PC-3 (cell line): ENCODE measurements around the gene VWA3B. TPM values are rescaled to one million over a fixed set of nuclear protein-coding genes. Genes with fewer than 3 reads are reported as not detected.

Experiments used
- ATAC-seq: fragments of 200-7000 bp; cut with Tn5 transposase; 2 replicates; pipeline ENCODE4 v1.9.1; 2020; ENCODE audit warnings: mild to moderate bottlenecking, moderate library complexity
- BruUV-seq: library from RNA; stranded (reverse); fragments of 400-500 nt; replicated peaks from 2 replicates; lab custom pipeline; 2021; lab: Mats Ljungman, UMichigan
- CTCF ChIA-PET: fragments of 300-600 bp; sonication (Branson Sonifier 250); formaldehyde crosslinking; loops from one replicate; lab custom pipeline; 2022; ENCODE audit warnings: antibody characterized with exemption; lab: Charles Lee
- POLR2A ChIA-PET: fragments of 300-600 bp; sonication (Branson Sonifier 250); formaldehyde crosslinking; loops from one replicate; lab custom pipeline; 2022; ENCODE audit warnings: antibody characterized with exemption; ENCODE audit not compliant: unreplicated experiment; lab: Charles Lee
- DNase-seq: peaks from one replicate; pipeline ENCODE4 v3.0.0-alpha.2; 2015
- H2AFZ ChIP-seq: fragments of 300-600 bp; sonication (generic); 2 replicates; pipeline ENCODE4 v1.6.0; 2016; ENCODE audit warnings: antibody characterized with exemption, low read length
- H3F3A ChIP-seq: fragments of 300-600 bp; sonication (generic); one replicate; pipeline ENCODE4 v1.6.0; 2017; ENCODE audit warnings: antibody characterized with exemption, low read length, control low read depth, mild to moderate bottlenecking; ENCODE audit not compliant: unreplicated experiment
- H3K27ac ChIP-seq: fragments of 300-600 bp; sonication (generic); 2 replicates; pipeline ENCODE4 v1.5.1; 2016; ENCODE audit warnings: mild to moderate bottlenecking, low read length
- H3K27me3 ChIP-seq: fragments of 300-600 bp; sonication (generic); 2 replicates; pipeline ENCODE4 v1.6.1; 2016; ENCODE audit warnings: low read length, mixed read lengths
- H3K36me3 ChIP-seq: fragments of 300-600 bp; sonication (generic); 2 replicates; pipeline ENCODE4 v1.6.1; 2016; ENCODE audit warnings: low read depth, mixed run types, low read length, mixed read lengths
- H3K4me1 ChIP-seq: fragments of 300-600 bp; sonication (generic); 2 replicates; pipeline ENCODE4 v1.5.1; 2016; ENCODE audit warnings: low read length; ENCODE audit not compliant: insufficient read depth
- H3K4me2 ChIP-seq: fragments of 300-600 bp; sonication (generic); 2 replicates; pipeline ENCODE4 v1.6.0; 2016; ENCODE audit warnings: low read length
- H3K4me3 ChIP-seq: fragments of 300-600 bp; sonication (generic); 2 replicates; pipeline ENCODE4 v1.5.1; 2016; ENCODE audit warnings: mild to moderate bottlenecking, low read length, mixed read lengths
- H3K79me2 ChIP-seq: fragments of 300-600 bp; sonication (generic); 2 replicates; pipeline ENCODE4 v1.6.1; 2017; ENCODE audit warnings: low read length, mixed read lengths
- H3K9ac ChIP-seq: fragments of 300-600 bp; sonication (generic); 2 replicates; pipeline ENCODE4 v1.6.0; 2016; ENCODE audit warnings: mild to moderate bottlenecking, low read length
- H3K9me2 ChIP-seq: fragments of 300-600 bp; sonication (generic); replicated peaks from 2 replicates; pipeline ENCODE4 v1.6.1; 2016; ENCODE audit warnings: mixed run types, low read length, mixed read lengths
- H3K9me3 ChIP-seq: fragments of 300-600 bp; sonication (generic); 2 replicates; pipeline ENCODE4 v1.6.1; 2016; ENCODE audit warnings: low read length, mixed read lengths
- H4K20me1 ChIP-seq: fragments of 300-600 bp; sonication (generic); 2 replicates; pipeline ENCODE4 v1.6.1; 2016; ENCODE audit warnings: low read length, mixed read lengths
- EZH2 ChIP-seq: fragments of 300-600 bp; sonication (generic); IDR thresholded peaks from one replicate; pipeline ENCODE4 v1.6.1; 2017; ENCODE audit warnings: antibody characterized with exemption, mild to moderate bottlenecking, low read length; ENCODE audit not compliant: unreplicated experiment
- EZH2phosphoT487 ChIP-seq: fragments of 300-600 bp; sonication (generic); IDR thresholded peaks from 2 replicates; pipeline ENCODE4 v1.6.1; 2018; ENCODE audit warnings: mild to moderate bottlenecking, antibody characterized with exemption, low read length, borderline replicate concordance
- intact Hi-C: fragments of 100-400 bp; cut with micrococcal nuclease; formaldehyde crosslinking; loops from 2 replicates; pipeline ENCODE4 v1.9.0; 2023
- total RNA-seq: library from RNA; depleted of rRNA; stranded (reverse); fragments of >200 nt; gene quantifications from 2 replicates; pipeline ENCODE4 v1.2.3, GENCODE V29; 2014
- TF ChIP-seq, protein P1 (sequence below): fragments of 300-600 bp; sonication (generic); conservative IDR thresholded peaks from 2 replicates; pipeline ENCODE4 v1.5.1; 2017; ENCODE audit warnings: antibody characterized with exemption, low read depth, mild to moderate bottlenecking, low read length

VWA3B gene
- total RNA-seq, 1 experiment from 2014 or later: not detected

DNA sequence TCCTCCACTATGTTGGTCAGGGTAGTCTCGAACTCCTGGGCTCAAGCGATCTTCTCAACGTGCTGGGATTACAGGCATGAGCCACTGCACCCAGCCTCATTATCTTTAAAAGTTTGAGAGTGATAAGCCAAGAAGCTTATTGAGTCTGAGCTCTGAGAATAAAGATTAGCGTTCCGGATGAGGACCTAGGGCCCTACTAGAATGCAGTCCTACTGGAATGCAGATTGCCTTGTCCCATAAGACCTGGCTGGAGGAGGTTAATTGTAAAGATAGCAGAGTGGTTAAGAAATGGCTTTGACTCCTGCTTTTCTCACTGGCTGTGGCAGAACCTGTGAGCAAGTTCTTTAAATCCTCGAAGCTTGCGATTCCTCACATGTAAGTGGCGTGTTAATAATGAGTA is 4.0 kb downstream of the VWA3B start:
- Histone ChIP-seq H3K4me1 (peaks cover 4% of the 10 kb centered on the region; the same call in 1 of the 2 replicates), H3K4me2 (no peak overlapping the region), H2AFZ (no peak overlapping the region), H4K20me1 (no peaks in the 10 kb centered on the region), H3K4me3 (no peak overlapping the region), H3F3A (no peaks in the 10 kb centered on the region), H3K27me3 (no peaks in the 10 kb centered on the region), H3K9me3 (0 out of 2 replicates have a peak, but pooled peaks cover 8% of the 10 kb centered on the region), H3K27ac (no peak overlapping the region), H3K9me2 (no peaks in the 10 kb centered on the region), H3K79me2 (no peaks in the 10 kb centered on the region), H3K9ac (no peak overlapping the region), H3K36me3 (no peaks in the 10 kb centered on the region)
- intact Hi-C loops: no loop called here
- ChIA-PET CTCF (no interaction called here), POLR2A (no interaction called here)
- DNase-seq (no peak), ATAC-seq (no peak)
- TF ChIP-seq, protein P1, sequence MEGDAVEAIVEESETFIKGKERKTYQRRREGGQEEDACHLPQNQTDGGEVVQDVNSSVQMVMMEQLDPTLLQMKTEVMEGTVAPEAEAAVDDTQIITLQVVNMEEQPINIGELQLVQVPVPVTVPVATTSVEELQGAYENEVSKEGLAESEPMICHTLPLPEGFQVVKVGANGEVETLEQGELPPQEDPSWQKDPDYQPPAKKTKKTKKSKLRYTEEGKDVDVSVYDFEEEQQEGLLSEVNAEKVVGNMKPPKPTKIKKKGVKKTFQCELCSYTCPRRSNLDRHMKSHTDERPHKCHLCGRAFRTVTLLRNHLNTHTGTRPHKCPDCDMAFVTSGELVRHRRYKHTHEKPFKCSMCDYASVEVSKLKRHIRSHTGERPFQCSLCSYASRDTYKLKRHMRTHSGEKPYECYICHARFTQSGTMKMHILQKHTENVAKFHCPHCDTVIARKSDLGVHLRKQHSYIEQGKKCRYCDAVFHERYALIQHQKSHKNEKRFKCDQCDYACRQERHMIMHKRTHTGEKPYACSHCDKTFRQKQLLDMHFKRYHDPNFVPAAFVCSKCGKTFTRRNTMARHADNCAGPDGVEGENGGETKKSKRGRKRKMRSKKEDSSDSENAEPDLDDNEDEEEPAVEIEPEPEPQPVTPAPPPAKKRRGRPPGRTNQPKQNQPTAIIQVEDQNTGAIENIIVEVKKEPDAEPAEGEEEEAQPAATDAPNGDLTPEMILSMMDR: no peak
- TF ChIP-seq EZH2phosphoT487 (no peak), EZH2 (no peak)
- BruUV-seq: no TSS peak

DNA sequence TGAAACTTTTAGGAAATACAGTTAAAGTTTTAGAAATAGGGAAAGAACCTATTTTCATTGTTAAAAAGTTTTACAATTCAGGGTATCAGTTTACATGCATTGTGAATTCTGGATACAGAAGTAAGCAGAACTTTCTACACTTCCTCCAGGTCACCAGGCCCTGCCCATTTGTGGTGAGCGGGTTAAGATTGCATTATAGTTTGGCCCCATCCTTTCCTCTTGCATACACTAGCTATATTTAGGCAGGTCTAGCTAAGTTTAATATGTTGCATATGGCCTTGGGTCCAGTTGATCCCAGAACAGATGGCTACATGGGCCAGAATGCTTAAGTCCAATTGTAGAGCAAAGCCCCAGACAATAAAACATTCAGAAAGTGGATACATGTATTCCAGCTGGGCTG is 4.8 kb downstream of the VWA3B start:
- H4K20me1 ChIP-seq: no peaks in the 10 kb centered on the region
- no peak overlapping the region for H3K9ac ChIP-seq
- H2AFZ ChIP-seq: no peak overlapping the region
- no peaks in the 10 kb centered on the region for H3K9me2 ChIP-seq
- no peaks in the 10 kb centered on the region for H3K79me2 ChIP-seq
- no peaks in the 10 kb centered on the region for H3K4me1 ChIP-seq
- H3K27ac ChIP-seq: no peak overlapping the region
- no peaks in the 10 kb centered on the region for H3F3A ChIP-seq
- CTCF ChIA-PET: no interaction called here
- POLR2A ChIA-PET: no interaction called here
- no peak for DNase-seq
- TF ChIP-seq EZH2: no peak
- TF ChIP-seq, protein P1: no peak
- TF ChIP-seq EZH2phosphoT487: no peak
- H3K9me3 ChIP-seq: 0 out of 2 replicates have a peak, but pooled peaks cover 8% of the 10 kb centered on the region
- no peak overlapping the region for H3K4me2 ChIP-seq
- H3K36me3 ChIP-seq: no peaks in the 10 kb centered on the region
- H3K27me3 ChIP-seq: no peaks in the 10 kb centered on the region
- no peak for ATAC-seq
- no peak overlapping the region for H3K4me3 ChIP-seq
- intact Hi-C loops: no loop called here
- BruUV-seq: no TSS peak

DNA sequence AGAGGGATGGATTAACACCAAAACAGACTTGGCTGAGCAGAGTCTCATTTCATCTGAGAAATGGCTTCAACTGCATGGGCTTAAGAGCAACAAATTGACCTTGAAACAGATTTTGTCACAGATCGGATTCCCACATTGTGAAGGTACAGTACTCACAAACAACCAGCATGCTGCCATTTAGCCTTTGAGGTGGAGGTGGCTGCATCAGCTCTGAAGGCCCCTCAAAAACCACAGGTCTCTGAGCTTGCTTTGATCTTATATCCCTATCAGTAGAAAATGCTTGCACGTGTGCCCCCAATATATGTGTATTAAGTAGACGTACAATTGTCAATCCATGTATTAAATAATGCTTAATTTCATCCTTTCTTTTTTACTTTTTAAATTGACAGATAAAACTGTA is 6.2 kb downstream of the VWA3B start:
- Histone ChIP-seq H3K27me3 (no peaks in the 10 kb centered on the region), H3K4me3 (no peak overlapping the region), H3K27ac (no peak overlapping the region), H3F3A (no peaks in the 10 kb centered on the region), H3K4me2 (no peak overlapping the region), H4K20me1 (no peaks in the 10 kb centered on the region), H3K9me2 (no peaks in the 10 kb centered on the region), H3K9ac (no peak overlapping the region), H3K36me3 (no peaks in the 10 kb centered on the region), H3K4me1 (no peaks in the 10 kb centered on the region), H2AFZ (no peak overlapping the region), H3K79me2 (no peaks in the 10 kb centered on the region), H3K9me3 (0 out of 2 replicates have a peak, but pooled peaks cover 8% of the 10 kb centered on the region)
- ATAC-seq (no peak), DNase-seq (no peak)
- POLR2A ChIA-PET: no interaction called here
- intact Hi-C loops: no loop called here
- CTCF ChIA-PET: no interaction called here
- TF ChIP-seq EZH2 (no peak), EZH2phosphoT487 (no peak)
- TF ChIP-seq, protein P1: no peak
- no TSS peak for BruUV-seq
